Neural cell (in vitro differentiated cells): ENCODE results near the gene CASP12.

Experiments
- CTCF ChIP-seq: fragments of 450-650 bp; IDR thresholded peaks from 2 replicates; pipeline ENCODE4 v1.5.1; 2014; ENCODE audit warnings: antibody characterized with exemption, mild to moderate bottlenecking, moderate library complexity; ENCODE audit not compliant: poor library complexity, severe bottlenecking
- EP300 ChIP-seq: fragments of 450-650 bp; conservative IDR thresholded peaks from 2 replicates; pipeline ENCODE4 v1.6.1; 2014; ENCODE audit warnings: antibody characterized with exemption, mild to moderate bottlenecking, moderate library complexity; ENCODE audit not compliant: poor library complexity, severe bottlenecking
- EZH2 ChIP-seq: fragments of 200-600, 300-800 bp; shearing (Covaris generic), sonication (generic); IDR thresholded peaks from 2 replicates; pipeline ENCODE4 v1.6.1; 2014; ENCODE audit warnings: antibody characterized with exemption, low read length, borderline replicate concordance, mild to moderate bottlenecking; ENCODE audit not compliant: insufficient read depth, poor library complexity, severe bottlenecking
- MXI1 ChIP-seq: fragments of 450-650 bp; conservative IDR thresholded peaks from 2 replicates; pipeline ENCODE4 v1.6.1; 2014; ENCODE audit warnings: antibody characterized with exemption, mild to moderate bottlenecking; ENCODE audit not compliant: poor library complexity, severe bottlenecking
- POLR2AphosphoS5 ChIP-seq: IDR thresholded peaks from 2 replicates; pipeline ENCODE4 v1.6.1; 2012
- RAD21 ChIP-seq: fragments of 450-650 bp; conservative IDR thresholded peaks from 2 replicates; pipeline ENCODE4 v1.6.1; 2014; ENCODE audit warnings: antibody characterized with exemption, mild to moderate bottlenecking, moderate library complexity
- REST ChIP-seq: IDR thresholded peaks from 2 replicates; pipeline ENCODE4 v1.6.1; 2012; ENCODE audit warnings: borderline replicate concordance
- SMC3 ChIP-seq: fragments of 450-650 bp; conservative IDR thresholded peaks from 2 replicates; pipeline ENCODE4 v1.6.1; 2014; ENCODE audit warnings: antibody characterized with exemption, mild to moderate bottlenecking, moderate library complexity; ENCODE audit not compliant: poor library complexity
- TAF1 ChIP-seq: IDR thresholded peaks from 2 replicates; pipeline ENCODE4 v1.6.1; 2012; ENCODE audit warnings: low read depth

GRCh38 chr11:104928811-104929210 lies 30.6 kb upstream of the CASP12 start:
- TF ChIP-seq POLR2AphosphoS5, result no peak
- no peak for TF ChIP-seq CTCF
- no peak for TF ChIP-seq RAD21
- TF ChIP-seq REST, result no peak
- no peak for TF ChIP-seq EP300
- TF ChIP-seq MXI1, result no peak
- TF ChIP-seq EZH2, result no peak
- no peak for TF ChIP-seq TAF1
- TF ChIP-seq SMC3, result no peak
